MM.1S (cell line): ENCODE data around the gene TGIF1.
"Not testable (repeated sequence)": the region's sequence is repeated elsewhere in the genome, so short reads cannot be mapped to it uniquely, and the experiment has no call there.

Source experiments
- DNase-seq: peaks from one replicate; pipeline ENCODE4 v3.0.0-alpha.2; 2015
- H2AFZ ChIP-seq: fragments of 300-600 bp; sonication (generic); 2 replicates; pipeline ENCODE4 v1.6.0; 2016; ENCODE audit warnings: antibody characterized with exemption, low read length
- H3F3A ChIP-seq: fragments of 300-600 bp; sonication (generic); 2 replicates; pipeline ENCODE4 v1.6.1; 2016; ENCODE audit warnings: mild to moderate bottlenecking, antibody characterized with exemption, low read length, moderate library complexity, mixed read lengths; ENCODE audit not compliant: insufficient read depth
- H3K27ac ChIP-seq: fragments of 300-600 bp; sonication (generic); 2 replicates; pipeline ENCODE4 v1.5.1; 2016; ENCODE audit warnings: mild to moderate bottlenecking, low read length
- H3K27me3 ChIP-seq: fragments of 300-600 bp; sonication (generic); replicated peaks from 2 replicates; pipeline ENCODE4 v1.6.0; 2016; ENCODE audit warnings: low read length; ENCODE audit not compliant: insufficient read depth
- H3K36me3 ChIP-seq: fragments of 300-600 bp; sonication (generic); replicated peaks from 2 replicates; pipeline ENCODE4 v1.6.1; 2016; ENCODE audit warnings: mild to moderate bottlenecking, low read length, mixed read lengths; ENCODE audit not compliant: insufficient read depth
- H3K4me1 ChIP-seq: fragments of 300-600 bp; sonication (generic); 2 replicates; pipeline ENCODE4 v1.6.1; 2016; ENCODE audit warnings: low read length, mixed read lengths
- H3K4me2 ChIP-seq: fragments of 300-600 bp; sonication (generic); 2 replicates; pipeline ENCODE4 v1.6.0; 2016; ENCODE audit warnings: low read depth, low read length
- H3K4me3 ChIP-seq: fragments of 300-600 bp; sonication (generic); 2 replicates; pipeline ENCODE4 v1.5.1; 2016; ENCODE audit warnings: low read length, mixed read lengths
- H3K79me2 ChIP-seq: fragments of 300-600 bp; sonication (generic); 2 replicates; pipeline ENCODE4 v1.6.1; 2016; ENCODE audit warnings: mixed run types, low read length, mixed read lengths
- H3K9ac ChIP-seq: fragments of 300-600 bp; sonication (generic); 2 replicates; pipeline ENCODE4 v1.6.1; 2016; ENCODE audit warnings: low read length, mixed read lengths
- H3K9me2 ChIP-seq: fragments of 300-600 bp; sonication (generic); replicated peaks from 2 replicates; pipeline ENCODE4 v1.6.1; 2016; ENCODE audit warnings: mild to moderate bottlenecking, low read length, mixed read lengths; ENCODE audit not compliant: insufficient read depth
- H3K9me3 ChIP-seq: fragments of 300-600 bp; sonication (generic); replicated peaks from 2 replicates; pipeline ENCODE4 v1.6.1; 2016; ENCODE audit warnings: mild to moderate bottlenecking, low read length, mixed read lengths; ENCODE audit not compliant: insufficient read depth
- H4K20me1 ChIP-seq: fragments of 300-600 bp; sonication (generic); 2 replicates; pipeline ENCODE4 v1.6.1; 2016; ENCODE audit warnings: mild to moderate bottlenecking, low read length, moderate library complexity, mixed read lengths; ENCODE audit not compliant: insufficient read depth
- CTCF ChIP-seq: fragments of 300-600 bp; sonication (generic); IDR thresholded peaks from 2 replicates; pipeline ENCODE4 v1.5.1; 2016; ENCODE audit warnings: antibody characterized with exemption, low read length, mixed read lengths
- EZH2 ChIP-seq: fragments of 300-600 bp; sonication (generic); optimal IDR thresholded peaks from 2 replicates; pipeline ENCODE3; 2017; ENCODE audit warnings: low read depth, mild to moderate bottlenecking, antibody characterized with exemption, low read length, mixed read lengths
- EZH2phosphoT487 ChIP-seq: fragments of 300-600 bp; sonication (generic); IDR thresholded peaks from 2 replicates; pipeline ENCODE4 v1.6.1; 2018; ENCODE audit warnings: antibody characterized with exemption, low read length

Gene TGIF1

GRCh38 chr18:3468066-3468705 lies 18.2 kb downstream of the TGIF1 start:
- no peaks in the 10 kb centered on the region for H3F3A ChIP-seq
- H3K4me1 ChIP-seq: no peaks in the 10 kb centered on the region
- TF ChIP-seq CTCF (no peak), EZH2phosphoT487 (no peak), EZH2 (no peak)
- DNase-seq: no peak
- no peak overlapping the region for H3K4me3 ChIP-seq
- no peaks in the 10 kb centered on the region for H4K20me1 ChIP-seq
- no peak overlapping the region for H3K27ac ChIP-seq
- no peaks in the 10 kb centered on the region for H3K79me2 ChIP-seq
- H3K9me2 ChIP-seq: no peaks in the 10 kb centered on the region
- H3K9ac ChIP-seq: no peak overlapping the region
- H3K36me3 ChIP-seq: no peaks in the 10 kb centered on the region
- peaks cover 26% of the 10 kb centered on the region for H3K27me3 ChIP-seq
- H3K9me3 ChIP-seq: no peaks in the 10 kb centered on the region
- H3K4me2 ChIP-seq: no peak overlapping the region
- no peak overlapping the region for H2AFZ ChIP-seq

GRCh38 chr18:3468833-3469232 lies 18.9 kb downstream of the TGIF1 start:
- H3F3A ChIP-seq: no peaks in the 10 kb centered on the region
- peaks cover 29% of the 10 kb centered on the region for H3K27me3 ChIP-seq
- no peak overlapping the region for H3K4me3 ChIP-seq
- no peaks in the 10 kb centered on the region for H3K4me1 ChIP-seq
- no peak overlapping the region for H3K27ac ChIP-seq
- H4K20me1 ChIP-seq: no peaks in the 10 kb centered on the region
- H3K9me3 ChIP-seq: no peaks in the 10 kb centered on the region
- no peak overlapping the region for H3K9ac ChIP-seq
- no peak overlapping the region for H3K4me2 ChIP-seq
- no peaks in the 10 kb centered on the region for H3K36me3 ChIP-seq
- TF ChIP-seq CTCF: no peak
- no peak for TF ChIP-seq EZH2phosphoT487
- TF ChIP-seq EZH2: no peak
- no peaks in the 10 kb centered on the region for H3K79me2 ChIP-seq
- H3K9me2 ChIP-seq: no peaks in the 10 kb centered on the region
- no peak overlapping the region for H2AFZ ChIP-seq
- no peak for DNase-seq

DNA sequence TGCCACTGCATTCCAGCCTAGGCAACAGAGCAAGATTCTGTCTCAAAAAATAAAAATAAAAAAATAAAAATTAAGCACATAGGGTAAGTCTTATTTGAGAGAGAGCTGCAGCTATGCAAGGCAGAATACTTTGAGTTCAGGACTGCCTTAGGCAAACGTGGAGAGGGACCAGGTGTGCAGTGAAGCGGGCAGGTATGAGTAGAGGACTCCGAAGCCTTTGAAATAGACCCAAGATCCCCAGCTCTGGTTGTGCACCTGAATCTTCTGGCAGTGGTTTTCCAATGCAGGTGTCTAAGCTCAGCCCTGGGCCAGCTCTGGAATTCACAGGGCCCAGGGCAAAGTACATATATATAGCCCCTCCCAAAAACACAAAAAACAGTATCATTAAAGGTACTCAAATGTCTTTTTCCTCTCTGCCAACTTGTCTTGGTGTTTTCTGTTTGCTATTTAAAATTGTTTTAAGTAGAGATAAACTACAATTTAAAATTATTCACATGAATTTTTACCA lies 21.2 kb downstream of the TGIF1 start:
- Histone ChIP-seq H3K4me1 (no peaks in the 10 kb centered on the region), H3K9me2 (no peaks in the 10 kb centered on the region), H3F3A (no peaks in the 10 kb centered on the region), H4K20me1 (no peaks in the 10 kb centered on the region), H3K79me2 (no peaks in the 10 kb centered on the region), H3K27ac (no peak overlapping the region), H3K9me3 (no peaks in the 10 kb centered on the region), H3K9ac (no peak overlapping the region), H2AFZ (no peak overlapping the region), H3K4me3 (no peak overlapping the region), H3K4me2 (no peak overlapping the region), H3K36me3 (no peaks in the 10 kb centered on the region), H3K27me3 (peaks cover 41% of the 10 kb centered on the region)
- no peak for DNase-seq
- TF ChIP-seq CTCF (no peak), EZH2phosphoT487 (no peak), EZH2 (no peak)

GRCh38 chr18:3472121-3472520 lies 22.1 kb downstream of the TGIF1 start:
- not testable (repeated sequence) for H3K9ac ChIP-seq, H4K20me1 ChIP-seq, DNase-seq, H2AFZ ChIP-seq, H3K4me2 ChIP-seq, H3K9me3 ChIP-seq, H3K4me1 ChIP-seq, H3K36me3 ChIP-seq, H3K79me2 ChIP-seq, H3K27ac ChIP-seq, H3F3A ChIP-seq, H3K4me3 ChIP-seq, H3K9me2 ChIP-seq
- H3K27me3 ChIP-seq: peaks cover 37% of the 10 kb centered on the region
